Stimulated activated naive B cell treated with anti-CD40 and anti-IgM and Interleukin-4, amounts not matched to agents 10 μg/mL and 1 μg/mL and 100 μg/mL, for 72 hours (primary cell): ENCODE data around the gene IGFBP3.

Source experiments
- ATAC-seq, 2 donors: fragments of 150-1000 bp; cut with Tn5 transposase; replicated peaks; 2 replicates each; pipeline ENCODE4 v1.10.0; 2021; ENCODE audit warnings: moderate library complexity in 1 of 2
- DNase-seq: peaks from one replicate; pipeline ENCODE4 v3.0.0; 2021
- H3K27ac Mint-ChIP-seq: one replicate; pipeline ENCODE4 v1.8.0; 2022; ENCODE audit warnings: mild to moderate bottlenecking, mixed read lengths
- H3K27me3 Mint-ChIP-seq, 2 donors: one replicate each; pipeline ENCODE4 v1.8.0; 2022; ENCODE audit warnings: mixed read lengths in 2 of 2
- H3K36me3 Mint-ChIP-seq, 2 donors: one replicate each; pipeline ENCODE4 v1.8.0; 2022; ENCODE audit warnings: mixed read lengths in 2 of 2, mild to moderate bottlenecking in 1 of 2
- H3K4me1 Mint-ChIP-seq, 2 donors: one replicate each; pipeline ENCODE4 v1.8.0; 2022; ENCODE audit warnings: mixed read lengths in 2 of 2, mild to moderate bottlenecking in 1 of 2
- H3K4me3 Mint-ChIP-seq, 2 donors: one replicate each; pipeline ENCODE4 v1.8.0; 2022; ENCODE audit warnings: mild to moderate bottlenecking in 2 of 2, mixed read lengths in 2 of 2, moderate library complexity in 1 of 2
- H3K9me3 Mint-ChIP-seq, 2 donors: one replicate each; pipeline ENCODE4 v1.8.0; 2022; ENCODE audit warnings: mixed read lengths in 2 of 2, mild to moderate bottlenecking in 1 of 2

IGFBP3 gene

GRCh38 chr7:45938626-45939302 lies 17.7 kb upstream of the IGFBP3 start:
- H3K36me3 Mint-ChIP-seq: peaks cover 0 to 4% of the 10 kb centered on the region in 2 donors
- DNase-seq: no peak
- peaks cover 20 to 26% of the 10 kb centered on the region in 2 donors for H3K27me3 Mint-ChIP-seq
- H3K4me1 Mint-ChIP-seq: no peaks in the 10 kb centered on the region
- peaks cover 4 to 5% of the 10 kb centered on the region in 2 donors for H3K9me3 Mint-ChIP-seq
- H3K4me3 Mint-ChIP-seq: no peak overlapping the region
- ATAC-seq: no peak
- no peak overlapping the region for H3K27ac Mint-ChIP-seq

GRCh38 chr7:45937862-45938261 lies 16.8 kb upstream of the IGFBP3 start:
- H3K4me3 Mint-ChIP-seq: no peak overlapping the region
- peaks cover 0 to 4% of the 10 kb centered on the region in 2 donors for H3K36me3 Mint-ChIP-seq
- H3K4me1 Mint-ChIP-seq: no peaks in the 10 kb centered on the region
- no peak for DNase-seq
- no peak overlapping the region for H3K27ac Mint-ChIP-seq
- peaks cover 28 to 33% of the 10 kb centered on the region in 2 donors for H3K27me3 Mint-ChIP-seq
- H3K9me3 Mint-ChIP-seq: peaks cover 4 to 5% of the 10 kb centered on the region in 2 donors
- no peak for ATAC-seq

- Mint-ChIP-seq H3K36me3 (peaks cover 0 to 4% of the 10 kb centered on the region in 2 donors), H3K27ac (no peak overlapping the region), H3K27me3 (peaks cover 32 to 35% of the 10 kb centered on the region in 2 donors), H3K4me1 (no peaks in the 10 kb centered on the region), H3K9me3 (peaks cover 4 to 5% of the 10 kb centered on the region in 2 donors), H3K4me3 (no peak overlapping the region)
- ATAC-seq (no peak), DNase-seq (no peak)
Measured at GRCh38 chr7:45937301-45937700, 16.2 kb upstream of the IGFBP3 start.

- H3K27me3 Mint-ChIP-seq: peaks cover 41% of the 10 kb centered on the region in 2 donors
- no peaks in the 10 kb centered on the region for H3K4me1 Mint-ChIP-seq
- ATAC-seq (no peak), DNase-seq (no peak)
- peaks cover 0 to 6% of the 10 kb centered on the region in 2 donors for H3K9me3 Mint-ChIP-seq
- H3K27ac Mint-ChIP-seq: no peak overlapping the region
- H3K4me3 Mint-ChIP-seq: no peak overlapping the region
- H3K36me3 Mint-ChIP-seq: no peaks in the 10 kb centered on the region
Measured at GRCh38 chr7:45930967-45931366, 9.9 kb upstream of the IGFBP3 start.

- Mint-ChIP-seq H3K4me1 (peaks cover 4 to 8% of the 10 kb centered on the region in 2 donors), H3K9me3 (peaks cover 0 to 6% of the 10 kb centered on the region in 2 donors), H3K4me3 (no peak overlapping the region), H3K27me3 (peaks cover 32 to 42% of the 10 kb centered on the region in 2 donors), H3K36me3 (no peaks in the 10 kb centered on the region), H3K27ac (no peak overlapping the region)
- ATAC-seq (no peak), DNase-seq (no peak)
Measured at GRCh38 chr7:45927721-45928120, 6.6 kb upstream of the IGFBP3 start.

- Mint-ChIP-seq H3K27ac (no peak overlapping the region), H3K4me1 (peaks cover 12 to 23% of the 10 kb centered on the region in 2 donors), H3K36me3 (no peaks in the 10 kb centered on the region), H3K27me3 (peaks cover 47 to 64% of the 10 kb centered on the region in 2 donors), H3K4me3 (no peak overlapping the region), H3K9me3 (peaks cover 0 to 6% of the 10 kb centered on the region in 2 donors)
- DNase-seq (no peak), ATAC-seq (no peak)
Measured at GRCh38 chr7:45924283-45924682, 3.2 kb upstream of the IGFBP3 start.

- Mint-ChIP-seq H3K27ac (no peak overlapping the region), H3K4me3 (no peak overlapping the region), H3K36me3 (no peaks in the 10 kb centered on the region), H3K9me3 (peaks cover 0 to 5% of the 10 kb centered on the region in 2 donors), H3K4me1 (peaks cover 12 to 23% of the 10 kb centered on the region in 2 donors), H3K27me3 (peaks cover 43 to 61% of the 10 kb centered on the region in 2 donors)
- no peak for DNase-seq
- ATAC-seq: no peak
Measured at GRCh38 chr7:45923818-45924217, 2.7 kb upstream of the IGFBP3 start.

GRCh38 chr7:45923290-45923689 lies 2.2 kb upstream of the IGFBP3 start:
- no peak overlapping the region for H3K4me3 Mint-ChIP-seq
- H3K27ac Mint-ChIP-seq: no peak overlapping the region
- peak; percentile 46 for ATAC-seq
- no peak for DNase-seq
- peaks cover 42 to 61% of the 10 kb centered on the region in 2 donors for H3K27me3 Mint-ChIP-seq
- H3K4me1 Mint-ChIP-seq: peaks cover 12 to 23% of the 10 kb centered on the region in 2 donors
- no peaks in the 10 kb centered on the region for H3K36me3 Mint-ChIP-seq
- H3K9me3 Mint-ChIP-seq: peaks cover 0 to under 1% of the 10 kb centered on the region in 2 donors

- no peak overlapping the region for H3K27ac Mint-ChIP-seq
- no peaks in the 10 kb centered on the region for H3K36me3 Mint-ChIP-seq
- DNase-seq (no peak), ATAC-seq (peak in 1 of 2 donors; percentile 12)
- H3K9me3 Mint-ChIP-seq: no peaks in the 10 kb centered on the region
- peaks cover 41 to 65% of the 10 kb centered on the region in 2 donors for H3K27me3 Mint-ChIP-seq
- H3K4me1 Mint-ChIP-seq: peaks cover 12 to 23% of the 10 kb centered on the region in 2 donors
- H3K4me3 Mint-ChIP-seq: no peak overlapping the region
Measured at GRCh38 chr7:45922810-45923209, 1.7 kb upstream of the IGFBP3 start.

GRCh38 chr7:45921699-45922519 lies 837 bp upstream of the IGFBP3 start:
- Mint-ChIP-seq H3K27me3 (peaks cover 50 to 74% of the 10 kb centered on the region in 2 donors), H3K4me1 (peaks cover 12 to 29% of the 10 kb centered on the region in 2 donors), H3K36me3 (no peaks in the 10 kb centered on the region), H3K4me3 (peak overlapping the region; percentile 29 to 47), H3K9me3 (no peaks in the 10 kb centered on the region), H3K27ac (peak overlapping the region; percentile 67)
- DNase-seq (no peak), ATAC-seq (no peak)

GRCh38 chr7:45921381-45921698 lies 268 bp upstream of the IGFBP3 start:
- Mint-ChIP-seq H3K9me3 (no peaks in the 10 kb centered on the region), H3K4me3 (peak overlapping the region in 1 of 2 donors; percentile 47), H3K4me1 (peaks cover 12 to 29% of the 10 kb centered on the region in 2 donors), H3K36me3 (no peaks in the 10 kb centered on the region), H3K27me3 (peaks cover 54 to 77% of the 10 kb centered on the region in 2 donors), H3K27ac (no peak overlapping the region)
- DNase-seq (no peak), ATAC-seq (no peak)

GRCh38 chr7:45919993-45920459 lies 1.0 kb downstream of the IGFBP3 start:
- peaks cover 60 to 78% of the 10 kb centered on the region in 2 donors for H3K27me3 Mint-ChIP-seq
- no peaks in the 10 kb centered on the region for H3K9me3 Mint-ChIP-seq
- DNase-seq (no peak), ATAC-seq (no peak)
- peak overlapping the region; percentile 56 for H3K27ac Mint-ChIP-seq
- peak overlapping the region; percentile 33 to 50 for H3K4me3 Mint-ChIP-seq
- no peaks in the 10 kb centered on the region for H3K36me3 Mint-ChIP-seq
- peaks cover 12 to 29% of the 10 kb centered on the region in 2 donors for H3K4me1 Mint-ChIP-seq

- Mint-ChIP-seq H3K4me1 (peaks cover 12 to 29% of the 10 kb centered on the region in 2 donors), H3K4me3 (no peak overlapping the region), H3K36me3 (no peaks in the 10 kb centered on the region), H3K27me3 (peaks cover 55 to 71% of the 10 kb centered on the region in 2 donors), H3K9me3 (no peaks in the 10 kb centered on the region), H3K27ac (no peak overlapping the region)
- DNase-seq: no peak
- ATAC-seq: no peak
Measured at GRCh38 chr7:45919231-45919784, 1.8 kb downstream of the IGFBP3 start.

GRCh38 chr7:45918556-45918955 lies 2.5 kb downstream of the IGFBP3 start:
- H3K27ac Mint-ChIP-seq: no peak overlapping the region
- H3K27me3 Mint-ChIP-seq: peaks cover 54 to 69% of the 10 kb centered on the region in 2 donors
- H3K4me1 Mint-ChIP-seq: peaks cover 12 to 29% of the 10 kb centered on the region in 2 donors
- ATAC-seq (no peak), DNase-seq (no peak)
- no peaks in the 10 kb centered on the region for H3K36me3 Mint-ChIP-seq
- H3K4me3 Mint-ChIP-seq: no peak overlapping the region
- no peaks in the 10 kb centered on the region for H3K9me3 Mint-ChIP-seq
